Nephron (organoid): Measurements from ENCODE around the gene MRPL4.
"Not testable (repeated sequence)": the region's sequence is repeated elsewhere in the genome, so short reads cannot be mapped to it uniquely, and the experiment has no call there.

Source experiments
- H3K27ac Mint-ChIP-seq, 3 experiments: 2 replicates each; pipeline ENCODE4 v1.8.0; 2020; ENCODE audit warnings: mixed read lengths in 3 of 3, mild to moderate bottlenecking in 2 of 3, moderate library complexity in 1 of 3
- H3K27me3 Mint-ChIP-seq: 2 replicates; pipeline ENCODE4 v1.8.0; 2021; ENCODE audit warnings: low read depth, mild to moderate bottlenecking, moderate library complexity, mixed read lengths
- H3K36me3 Mint-ChIP-seq: 2 replicates; pipeline ENCODE4 v1.8.0; 2020; ENCODE audit warnings: low read depth, mixed read lengths
- H3K4me1 Mint-ChIP-seq: 2 replicates; pipeline ENCODE4 v1.8.0; 2020; ENCODE audit warnings: mixed read lengths
- H3K4me3 Mint-ChIP-seq, 3 experiments: 2 replicates each; pipeline ENCODE4 v1.8.0; 2020; ENCODE audit warnings: mild to moderate bottlenecking in 3 of 3, mixed read lengths in 3 of 3, moderate library complexity in 2 of 3
- H3K9me3 Mint-ChIP-seq: 2 replicates; pipeline ENCODE4 v1.8.0; 2020; ENCODE audit warnings: mixed read lengths
- TF ChIP-seq, protein P1 (sequence below), 3 experiments: fragments of 200-600 bp; sonication (generic); IDR thresholded peaks; one replicate each; pipeline ENCODE4 v1.5.0; 2021; ENCODE audit warnings: antibody characterized with exemption in 3 of 3; ENCODE audit not compliant: unreplicated experiment in 3 of 3

The MRPL4 gene

GRCh38 chr19:10230861-10231611 lies 21.0 kb upstream of the MRPL4 start, which contains the start of gene S1PR2:
S1PR2 (minus strand) TSS chr19:10231331; CDS start chr19:10224905, 6,426 bp downstream.
- Mint-ChIP-seq H3K4me1 (peaks cover 26% of the 10 kb centered on the region), H3K27ac (peak within 1 kb of the TSS; percentile 92 to 93 (median 93)), H3K9me3 (no peaks in the 10 kb centered on the region), H3K4me3 (peak within 1 kb of the TSS; percentile 91 to 94 (median 92)), H3K27me3 (no peaks in the 10 kb centered on the region), H3K36me3 (no peaks in the 10 kb centered on the region)
- TF ChIP-seq, protein P1, sequence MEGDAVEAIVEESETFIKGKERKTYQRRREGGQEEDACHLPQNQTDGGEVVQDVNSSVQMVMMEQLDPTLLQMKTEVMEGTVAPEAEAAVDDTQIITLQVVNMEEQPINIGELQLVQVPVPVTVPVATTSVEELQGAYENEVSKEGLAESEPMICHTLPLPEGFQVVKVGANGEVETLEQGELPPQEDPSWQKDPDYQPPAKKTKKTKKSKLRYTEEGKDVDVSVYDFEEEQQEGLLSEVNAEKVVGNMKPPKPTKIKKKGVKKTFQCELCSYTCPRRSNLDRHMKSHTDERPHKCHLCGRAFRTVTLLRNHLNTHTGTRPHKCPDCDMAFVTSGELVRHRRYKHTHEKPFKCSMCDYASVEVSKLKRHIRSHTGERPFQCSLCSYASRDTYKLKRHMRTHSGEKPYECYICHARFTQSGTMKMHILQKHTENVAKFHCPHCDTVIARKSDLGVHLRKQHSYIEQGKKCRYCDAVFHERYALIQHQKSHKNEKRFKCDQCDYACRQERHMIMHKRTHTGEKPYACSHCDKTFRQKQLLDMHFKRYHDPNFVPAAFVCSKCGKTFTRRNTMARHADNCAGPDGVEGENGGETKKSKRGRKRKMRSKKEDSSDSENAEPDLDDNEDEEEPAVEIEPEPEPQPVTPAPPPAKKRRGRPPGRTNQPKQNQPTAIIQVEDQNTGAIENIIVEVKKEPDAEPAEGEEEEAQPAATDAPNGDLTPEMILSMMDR (IDR thresholded peaks at IDR 0.05; ENCODE audit: unreplicated experiment in 3 of 3): no peak

DNA sequence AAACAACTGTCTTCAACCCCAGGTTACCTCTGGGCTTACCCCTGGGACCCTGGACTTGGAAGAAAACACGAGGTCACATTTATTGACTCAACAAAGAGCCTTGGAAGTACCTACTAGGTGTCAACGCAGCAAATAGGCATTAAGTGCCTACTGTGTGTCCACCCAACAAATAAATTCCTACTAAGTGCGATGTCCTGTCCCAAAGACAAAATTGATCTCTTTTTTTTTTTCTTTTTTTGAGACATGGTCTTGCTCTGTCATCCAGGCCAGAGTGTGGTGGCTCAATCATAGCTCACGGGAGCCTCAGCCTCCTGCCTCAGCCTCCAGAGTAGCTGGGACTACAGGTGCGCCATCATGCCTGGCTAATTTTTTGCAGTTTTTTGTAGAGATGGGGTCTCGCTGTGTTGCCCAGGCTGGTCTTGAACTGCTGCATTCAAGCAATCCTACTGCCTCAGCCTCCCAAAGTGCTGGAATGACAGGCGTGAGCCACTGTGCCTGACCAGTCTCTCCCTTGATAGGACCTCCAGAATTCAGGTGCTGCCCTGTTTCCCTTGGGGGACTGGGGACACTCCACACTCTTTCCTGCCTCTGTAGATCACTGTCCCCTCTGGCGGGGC lies 20.3 kb upstream of the MRPL4 start:
- Mint-ChIP-seq H3K4me3 (peak overlapping the region; percentile 84 to 94 (median 91)), H3K9me3 (no peaks in the 10 kb centered on the region), H3K4me1 (peaks cover 25% of the 10 kb centered on the region), H3K36me3 (no peaks in the 10 kb centered on the region), H3K27ac (peak overlapping the region; percentile 79 to 93 (median 88)), H3K27me3 (no peaks in the 10 kb centered on the region)
- TF ChIP-seq, protein P1 (IDR thresholded peaks at IDR 0.05; ENCODE audit: unreplicated experiment in 3 of 3): no peak

DNA sequence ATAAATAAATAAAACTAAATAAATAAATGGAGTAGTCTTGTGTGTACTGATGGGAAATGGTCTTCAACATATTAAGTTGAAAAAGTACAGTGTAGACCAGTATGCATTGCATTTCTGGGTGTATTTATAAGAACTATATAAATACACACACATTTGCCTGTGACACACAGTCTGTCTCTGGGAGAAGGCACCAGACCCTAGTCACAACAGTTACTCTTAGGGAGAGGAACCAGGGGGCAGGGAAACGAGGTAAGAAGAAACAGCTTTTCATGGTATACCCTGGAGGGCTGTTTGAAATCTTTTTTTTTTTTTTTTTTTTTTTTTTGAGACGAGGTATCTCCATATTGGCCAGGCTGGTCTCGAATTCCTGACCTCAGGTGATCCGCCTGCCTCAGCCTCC lies 18.1 kb upstream of the MRPL4 start:
- TF ChIP-seq, protein P1 (IDR thresholded peaks at IDR 0.05; ENCODE audit: unreplicated experiment in 3 of 3): no peak
- no peak overlapping the region for H3K4me3 Mint-ChIP-seq
- no peaks in the 10 kb centered on the region for H3K36me3 Mint-ChIP-seq
- peaks cover 38% of the 10 kb centered on the region for H3K4me1 Mint-ChIP-seq
- H3K27ac Mint-ChIP-seq: peak overlapping the region in 2 of 3 experiments; percentile 61 to 84
- H3K27me3 Mint-ChIP-seq: no peaks in the 10 kb centered on the region
- no peaks in the 10 kb centered on the region for H3K9me3 Mint-ChIP-seq

- peaks cover 32% of the 10 kb centered on the region for H3K4me1 Mint-ChIP-seq
- H3K27ac Mint-ChIP-seq: peak overlapping the region; percentile 97 to 99 (median 98)
- peak overlapping the region in 1 of 3 experiments; percentile 40 for H3K4me3 Mint-ChIP-seq
- no peaks in the 10 kb centered on the region for H3K36me3 Mint-ChIP-seq
- no peaks in the 10 kb centered on the region for H3K27me3 Mint-ChIP-seq
- TF ChIP-seq, protein P1 (IDR thresholded peaks at IDR 0.05; ENCODE audit: unreplicated experiment in 3 of 3): no peak
- no peaks in the 10 kb centered on the region for H3K9me3 Mint-ChIP-seq
Measured at GRCh38 chr19:10235003-10235402, 17.0 kb upstream of the MRPL4 start.

DNA sequence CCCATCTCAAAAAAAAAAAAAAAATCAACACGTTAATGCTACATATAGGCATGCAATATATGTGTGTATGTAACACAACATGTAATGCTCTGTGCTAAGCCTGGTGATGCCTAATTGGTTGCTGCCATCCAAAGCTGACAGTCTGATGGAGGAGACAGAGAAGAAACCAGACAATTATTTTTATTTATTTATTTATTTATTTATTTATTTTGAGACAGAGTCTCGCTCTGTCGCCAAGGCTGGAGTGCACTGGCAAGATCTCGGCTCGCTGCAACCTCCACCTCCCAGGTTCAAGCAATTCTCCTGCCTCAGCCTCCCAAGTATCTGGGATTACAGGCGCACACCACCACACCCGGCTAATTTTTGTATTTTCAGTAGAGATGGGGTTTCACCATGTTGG lies 16.6 kb upstream of the MRPL4 start:
- H3K36me3 Mint-ChIP-seq, H3K9me3 Mint-ChIP-seq, H3K27me3 Mint-ChIP-seq: not testable (repeated sequence)
- peaks cover 32% of the 10 kb centered on the region for H3K4me1 Mint-ChIP-seq
- H3K27ac Mint-ChIP-seq: peak overlapping the region; percentile 97 to 99 (median 98)
- peak overlapping the region in 1 of 3 experiments; percentile 40 for H3K4me3 Mint-ChIP-seq

DNA sequence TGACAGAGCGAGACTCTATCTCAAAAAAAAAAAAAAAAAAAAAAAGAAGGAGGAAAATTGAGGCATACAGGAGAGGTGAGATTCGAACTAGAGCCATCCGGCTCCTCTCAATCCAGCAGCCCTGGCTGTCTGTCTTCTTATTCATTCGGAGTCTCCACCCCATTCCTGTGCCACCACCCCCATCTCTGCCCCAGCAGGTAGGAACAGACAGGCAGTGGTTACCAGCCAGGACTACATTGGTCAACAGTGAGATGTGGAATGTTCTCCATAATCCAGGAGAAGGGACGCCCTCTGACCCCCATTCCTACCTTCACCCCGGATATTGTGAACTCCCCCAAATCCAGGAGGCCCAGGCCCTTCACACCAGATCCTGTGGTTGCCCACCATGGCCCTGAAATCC lies 14.3 kb upstream of the MRPL4 start:
- TF ChIP-seq, protein P1 (IDR thresholded peaks at IDR 0.05; ENCODE audit: unreplicated experiment in 3 of 3): no peak
- no peaks in the 10 kb centered on the region for H3K36me3 Mint-ChIP-seq
- H3K4me3 Mint-ChIP-seq: peak overlapping the region in 2 of 3 experiments; percentile 62 to 66
- peaks cover 27% of the 10 kb centered on the region for H3K4me1 Mint-ChIP-seq
- no peaks in the 10 kb centered on the region for H3K9me3 Mint-ChIP-seq
- peak overlapping the region; percentile 93 to 100 (median 99) for H3K27ac Mint-ChIP-seq
- no peaks in the 10 kb centered on the region for H3K27me3 Mint-ChIP-seq
